ENCODE data around the gene CHI3L2. TPM values are rescaled to one million over a fixed set of nuclear protein-coding genes. Genes with fewer than 3 reads are reported as not detected.

CHI3L2 gene
- total RNA-seq, 1 donor from 2014 or later = 1.1 TPM

DNA sequence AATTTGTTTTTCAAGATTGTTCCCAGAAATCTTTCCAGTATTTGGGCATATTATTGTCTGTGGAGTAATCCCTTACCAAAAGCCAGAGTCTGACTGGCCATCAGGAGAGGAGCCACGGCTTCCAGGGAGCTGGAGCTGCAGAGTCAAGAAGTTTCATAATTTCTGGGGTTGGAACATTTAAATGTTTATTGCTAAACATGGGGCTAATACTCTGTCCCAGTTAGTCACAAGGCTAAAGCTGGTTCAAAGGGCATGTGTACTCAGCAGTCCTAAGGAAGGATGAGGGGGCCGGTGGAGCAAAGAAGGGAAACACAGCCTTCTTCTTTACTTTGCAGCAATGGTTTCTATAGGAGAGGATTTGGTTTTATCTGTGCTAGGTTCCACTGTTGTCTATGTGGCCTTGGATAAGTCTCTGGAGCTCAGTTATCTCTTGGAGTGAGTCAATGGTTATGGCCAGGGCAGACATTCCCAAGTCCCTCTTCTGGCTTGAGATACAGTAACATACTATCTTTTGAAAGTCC is 36.5 kb upstream of the CHI3L2 start:
- peaks cover 29% of the 10 kb centered on the region for H3K36me3 ChIP-seq
- no peak overlapping the region for H3K27ac ChIP-seq (replicated peaks)

DNA sequence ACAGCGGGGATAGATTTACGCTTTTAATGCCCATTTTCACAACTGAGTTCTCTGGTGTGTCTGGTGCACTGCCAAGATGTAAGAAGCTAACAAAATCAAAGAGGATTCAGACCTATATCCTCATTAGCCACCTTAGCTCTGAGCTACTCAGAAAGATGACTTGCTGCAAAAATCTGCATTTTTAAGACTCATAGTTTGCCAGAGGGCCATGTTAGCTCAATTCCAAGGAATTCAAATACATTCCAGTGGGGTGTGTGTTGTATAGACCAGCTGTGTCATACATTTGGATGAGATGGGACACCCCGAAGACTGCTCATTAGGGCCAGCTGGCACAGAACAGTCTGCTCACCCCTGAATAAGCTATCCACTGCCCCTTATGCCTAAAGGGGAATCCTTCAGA is 36.0 kb upstream of the CHI3L2 start:
- DNase-seq = no peak
- H3K4me3 ChIP-seq = no peak overlapping the region
- peaks cover 24% of the 10 kb centered on the region for H3K36me3 ChIP-seq
- TF ChIP-seq, protein P1, sequence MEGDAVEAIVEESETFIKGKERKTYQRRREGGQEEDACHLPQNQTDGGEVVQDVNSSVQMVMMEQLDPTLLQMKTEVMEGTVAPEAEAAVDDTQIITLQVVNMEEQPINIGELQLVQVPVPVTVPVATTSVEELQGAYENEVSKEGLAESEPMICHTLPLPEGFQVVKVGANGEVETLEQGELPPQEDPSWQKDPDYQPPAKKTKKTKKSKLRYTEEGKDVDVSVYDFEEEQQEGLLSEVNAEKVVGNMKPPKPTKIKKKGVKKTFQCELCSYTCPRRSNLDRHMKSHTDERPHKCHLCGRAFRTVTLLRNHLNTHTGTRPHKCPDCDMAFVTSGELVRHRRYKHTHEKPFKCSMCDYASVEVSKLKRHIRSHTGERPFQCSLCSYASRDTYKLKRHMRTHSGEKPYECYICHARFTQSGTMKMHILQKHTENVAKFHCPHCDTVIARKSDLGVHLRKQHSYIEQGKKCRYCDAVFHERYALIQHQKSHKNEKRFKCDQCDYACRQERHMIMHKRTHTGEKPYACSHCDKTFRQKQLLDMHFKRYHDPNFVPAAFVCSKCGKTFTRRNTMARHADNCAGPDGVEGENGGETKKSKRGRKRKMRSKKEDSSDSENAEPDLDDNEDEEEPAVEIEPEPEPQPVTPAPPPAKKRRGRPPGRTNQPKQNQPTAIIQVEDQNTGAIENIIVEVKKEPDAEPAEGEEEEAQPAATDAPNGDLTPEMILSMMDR (IDR thresholded peaks at IDR 0.05; ENCODE audit: borderline replicate concordance) = no peak
- no peak overlapping the region for H3K27ac ChIP-seq (replicated peaks)
- no peaks in the 10 kb centered on the region for H3K9me3 ChIP-seq (replicated peaks)
- intact Hi-C loops (cut with micrococcal nuclease) = no loop called here
- no peaks in the 10 kb centered on the region for H3K27me3 ChIP-seq (ENCODE audit: low read depth)
- H3K4me1 ChIP-seq = peaks cover 10% of the 10 kb centered on the region

More for the DNA sequence above, 36.5 kb upstream of the CHI3L2 start:
- TF ChIP-seq, protein P1 (IDR thresholded peaks at IDR 0.05; ENCODE audit: borderline replicate concordance) = no peak
- no peak for DNase-seq
- Histone ChIP-seq H3K4me1 (peaks cover 10% of the 10 kb centered on the region), H3K27me3 (ENCODE audit: low read depth) (no peaks in the 10 kb centered on the region), H3K9me3 (replicated peaks) (no peaks in the 10 kb centered on the region), H3K4me3 (no peak overlapping the region)
- intact Hi-C loops (cut with micrococcal nuclease) = no loop called here

DNA sequence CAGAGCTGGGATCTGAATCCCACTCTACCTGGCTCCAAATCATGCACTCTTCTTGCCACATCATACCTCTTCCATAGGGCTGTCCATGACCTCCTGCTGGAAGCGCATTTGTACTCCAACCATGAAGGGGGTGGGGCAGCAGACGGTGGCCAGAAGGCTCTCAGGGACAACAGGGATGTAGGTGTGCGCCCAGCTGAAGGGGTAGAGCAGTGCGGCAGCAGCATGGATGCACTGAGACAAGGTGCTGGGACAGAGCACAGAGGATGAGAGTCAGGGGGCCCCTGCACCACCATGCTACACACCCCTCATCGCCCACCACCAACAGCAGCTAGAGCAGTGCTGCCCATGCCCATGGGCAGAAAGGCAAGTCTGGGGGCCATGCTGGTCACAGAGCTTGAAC is 35.4 kb upstream of the CHI3L2 start:
- DNase-seq = no peak
- H3K4me1 ChIP-seq = peaks cover 10% of the 10 kb centered on the region
- intact Hi-C loops (cut with micrococcal nuclease) = no loop called here
- peaks cover 18% of the 10 kb centered on the region for H3K36me3 ChIP-seq
- no peaks in the 10 kb centered on the region for H3K9me3 ChIP-seq (replicated peaks)
- H3K27me3 ChIP-seq (ENCODE audit: low read depth) = no peaks in the 10 kb centered on the region
- H3K27ac ChIP-seq (replicated peaks) = no peak overlapping the region
- no peak overlapping the region for H3K4me3 ChIP-seq
- TF ChIP-seq, protein P1 (IDR thresholded peaks at IDR 0.05; ENCODE audit: borderline replicate concordance) = no peak

DNA sequence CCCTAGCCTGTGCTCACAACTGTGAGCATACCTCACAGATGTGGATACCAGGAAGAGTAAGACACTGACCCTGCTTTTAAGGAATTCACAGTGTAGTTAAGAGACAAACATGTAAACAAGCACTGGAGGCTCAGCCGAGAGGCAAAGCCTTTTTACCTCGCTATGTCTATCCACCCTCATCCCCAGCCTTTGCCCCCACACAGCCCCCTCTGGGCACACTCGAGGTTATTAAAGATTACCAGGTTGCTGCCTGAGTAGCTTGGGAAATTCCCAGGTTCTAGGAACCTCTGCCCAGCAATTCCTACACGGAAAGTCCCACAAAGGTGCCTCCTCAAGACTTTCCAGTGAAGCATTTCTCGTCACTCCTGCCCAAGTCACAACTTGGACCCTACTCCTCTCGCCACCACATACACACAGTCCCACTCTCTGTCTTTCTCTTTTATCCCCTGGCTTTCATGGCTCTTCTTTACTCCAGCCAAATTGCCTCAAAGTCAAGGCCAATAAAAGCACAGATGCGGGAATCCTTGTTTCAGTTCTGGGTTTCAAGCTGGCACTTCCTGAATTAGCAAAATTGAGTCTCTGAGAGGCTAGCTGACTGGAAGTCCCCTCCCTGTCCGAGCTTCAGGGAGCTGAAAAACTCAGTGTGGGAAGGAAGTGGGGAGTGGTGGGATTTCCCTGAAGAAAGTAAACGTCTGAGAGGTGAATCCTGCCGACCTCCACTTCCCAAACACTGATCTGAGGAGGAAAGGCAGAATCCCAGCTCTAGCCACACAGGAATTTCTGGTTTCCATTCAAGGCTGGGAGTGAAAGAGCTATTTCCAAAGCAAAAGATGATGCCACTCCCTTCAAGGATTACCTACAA is 34.6 kb upstream of the CHI3L2 start:
- H3K4me1 ChIP-seq = peaks cover 10% of the 10 kb centered on the region
- H3K4me3 ChIP-seq = no peak overlapping the region
- H3K27me3 ChIP-seq (ENCODE audit: low read depth) = no peaks in the 10 kb centered on the region
- peak overlapping the region; percentile 32 for H3K27ac ChIP-seq (replicated peaks)
- TF ChIP-seq, protein P1 (IDR thresholded peaks at IDR 0.05; ENCODE audit: borderline replicate concordance) = no peak
- H3K36me3 ChIP-seq = peaks cover 10% of the 10 kb centered on the region
- intact Hi-C loops (cut with micrococcal nuclease) = no loop called here
- DNase-seq = no peak
- H3K9me3 ChIP-seq (replicated peaks) = no peaks in the 10 kb centered on the region

DNA sequence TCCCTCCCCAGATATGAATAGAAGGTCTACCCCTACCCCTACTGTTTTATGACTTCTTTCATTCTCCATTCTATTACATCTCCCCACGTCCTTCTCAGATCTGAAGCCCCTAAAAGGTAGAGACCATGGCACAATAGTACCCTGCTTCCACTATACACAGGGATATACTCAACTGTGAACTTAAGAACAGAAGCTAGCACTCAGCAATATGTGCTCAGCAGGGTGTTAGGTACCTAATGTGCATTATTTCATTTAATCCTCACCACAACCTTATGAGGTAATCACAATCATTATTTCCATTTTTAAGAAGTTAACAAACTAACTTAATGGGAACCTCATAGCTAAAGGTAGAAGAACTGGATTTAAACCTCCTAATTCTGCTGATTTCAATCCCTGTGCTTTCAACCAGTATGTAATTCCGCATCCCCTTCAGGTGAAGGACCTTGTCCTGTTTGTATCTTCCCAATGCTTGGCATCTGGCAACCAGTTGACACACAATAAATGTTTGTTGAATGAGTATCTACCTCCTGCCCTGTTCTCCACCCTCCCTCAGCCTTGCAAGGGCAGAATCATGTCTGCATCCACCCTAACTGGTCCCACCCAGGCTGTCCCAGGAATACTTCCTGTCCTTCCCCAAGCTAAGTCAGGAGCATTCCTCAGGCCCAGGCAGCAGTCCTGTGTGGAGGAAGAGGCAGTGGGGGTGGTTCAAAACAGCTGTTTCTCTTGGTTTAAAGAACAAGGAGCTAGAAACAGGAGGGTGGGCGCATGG is 33.6 kb upstream of the CHI3L2 start:
- Histone ChIP-seq H3K27ac (replicated peaks) (no peak overlapping the region), H3K9me3 (replicated peaks) (no peaks in the 10 kb centered on the region), H3K4me1 (peaks cover 10% of the 10 kb centered on the region), H3K27me3 (ENCODE audit: low read depth) (no peaks in the 10 kb centered on the region), H3K36me3 (peaks cover under 1% of the 10 kb centered on the region), H3K4me3 (no peak overlapping the region)
- intact Hi-C loops (cut with micrococcal nuclease) = no loop called here
- no peak for DNase-seq
- TF ChIP-seq, protein P1 (IDR thresholded peaks at IDR 0.05; ENCODE audit: borderline replicate concordance) = no peak
